GM12892 (cell line): ENCODE measurements around the gene SLC9A3.

Experiments
- DNase-seq: peaks from one replicate; pipeline ENCODE4 v3.0.0; 2011; ENCODE audit not compliant: insufficient read length
- FAIRE-seq: peaks from 2 replicates; lab custom pipeline; 2011; peaks lifted over from hg19 to GRCh38; lab: Jason Lieb, UNC
- POLR2A ChIP-seq: IDR thresholded peaks from 2 replicates; pipeline ENCODE4 v1.6.1; 2011; ENCODE audit warnings: low read depth, low read length, control low read depth
- POLR2AphosphoS5 ChIP-seq: IDR thresholded peaks from 2 replicates; pipeline ENCODE4 v1.6.1; 2011; ENCODE audit warnings: low read depth, low read length, control low read depth
- TAF1 ChIP-seq: IDR thresholded peaks from 2 replicates; pipeline ENCODE4 v1.6.1; 2011; ENCODE audit warnings: low read depth, mild to moderate bottlenecking, control low read depth, low read length, borderline replicate concordance

Gene SLC9A3

DNA sequence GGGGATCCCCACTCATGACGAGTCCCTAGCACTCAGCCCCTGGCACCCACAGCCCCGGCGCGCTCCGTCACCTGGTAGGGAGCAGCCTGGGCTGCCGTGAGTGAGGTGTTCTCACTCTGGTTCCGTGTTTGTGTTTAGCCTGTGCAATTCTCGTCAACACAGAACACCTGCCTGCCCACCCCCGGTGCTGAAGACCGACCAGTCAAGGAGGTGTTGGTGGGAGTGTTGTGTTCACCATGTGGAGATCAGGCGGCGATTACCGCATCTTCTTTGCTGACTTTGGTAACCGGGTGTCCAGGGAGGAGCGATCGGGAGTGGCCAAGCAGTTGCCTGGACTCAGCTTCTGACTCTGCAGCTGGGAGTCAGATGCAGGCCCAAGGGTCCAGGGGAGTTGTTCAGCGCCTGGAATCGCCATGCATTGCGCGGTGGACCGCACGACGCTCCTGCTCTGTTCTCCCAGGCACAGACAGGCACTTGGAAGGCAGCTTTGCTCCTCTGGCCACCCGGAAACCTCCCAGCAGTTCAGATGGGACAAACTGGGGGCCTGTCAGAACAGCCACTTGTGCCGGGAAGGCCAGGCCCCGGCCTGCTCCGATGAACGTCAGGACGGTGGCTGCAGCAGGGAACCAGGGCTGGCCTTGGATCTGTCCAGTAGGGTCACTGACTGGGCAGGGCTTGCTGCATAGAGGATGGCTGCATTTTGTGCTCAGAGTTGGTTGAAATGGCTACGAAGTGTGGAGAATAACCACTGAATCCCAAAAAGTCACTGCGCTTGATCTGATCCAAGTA, 53.1 kb downstream of the SLC9A3 start:
- DNase-seq, result no peak
- FAIRE-seq, result no peak
- no peak for TF ChIP-seq TAF1
- TF ChIP-seq POLR2AphosphoS5, result no peak; the same call in 1 of the 2 replicates
- TF ChIP-seq POLR2A, result peak; percentile 39; the same call in 1 of the 2 replicates

DNA sequence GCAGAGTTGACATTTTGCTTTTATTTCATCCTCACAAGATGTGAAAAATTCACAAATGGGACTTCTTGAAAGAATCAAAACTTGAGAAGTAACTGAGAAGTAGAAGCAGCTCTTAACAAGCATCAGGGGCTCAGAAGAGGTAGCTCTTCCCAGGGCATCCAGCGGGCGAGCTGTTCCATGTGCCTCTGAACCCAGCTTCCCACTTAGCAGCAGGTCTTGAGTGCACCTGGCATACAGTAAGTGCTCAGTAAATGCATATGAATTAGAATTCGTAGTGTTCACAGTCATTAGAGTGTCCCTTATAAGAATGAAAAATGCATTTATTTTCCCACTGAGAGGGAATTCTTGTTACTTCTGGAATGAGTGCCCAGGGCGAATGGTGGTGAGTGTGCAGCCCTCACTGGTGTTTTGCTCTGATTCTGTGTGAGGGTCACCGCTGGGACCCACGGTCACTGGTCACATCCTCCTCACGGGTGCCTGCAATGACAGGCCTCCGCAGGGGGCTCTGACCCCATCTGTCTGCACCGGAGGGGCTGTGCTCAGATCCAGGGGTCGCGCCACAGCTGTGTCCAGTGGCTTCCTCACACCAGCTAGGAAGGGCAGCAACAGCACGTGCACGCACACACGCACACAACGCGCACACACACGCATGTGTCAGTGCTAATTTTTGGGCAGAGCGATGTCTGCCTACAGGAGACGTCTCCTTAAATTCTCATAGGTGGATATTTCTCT, 54.3 kb downstream of the SLC9A3 start:
- TF ChIP-seq TAF1, result no peak
- peak; percentile 40 for TF ChIP-seq POLR2AphosphoS5

DNA sequence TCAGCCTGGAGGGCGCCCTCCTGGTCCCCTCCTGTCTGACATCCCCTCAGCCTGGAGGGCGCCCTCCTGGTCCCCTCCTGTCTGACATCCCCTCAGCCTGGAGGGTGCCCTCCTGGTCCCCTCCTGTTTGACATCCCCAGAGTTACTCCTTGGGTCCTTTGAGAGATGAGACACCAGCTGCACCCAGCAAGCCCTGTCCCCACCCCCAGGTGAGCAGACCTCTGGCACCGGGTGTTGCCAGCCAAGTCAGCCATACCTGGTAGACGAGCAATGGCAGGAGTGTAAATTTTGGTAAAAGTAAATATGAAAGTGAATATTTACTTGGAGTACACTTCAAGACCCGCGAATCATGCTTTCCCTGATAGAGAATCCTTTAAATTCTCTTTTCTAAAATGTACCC, 55.8 kb downstream of the SLC9A3 start:
- TF ChIP-seq POLR2A (no peak), POLR2AphosphoS5 (no peak)
- FAIRE-seq (no peak), DNase-seq (no peak)

More for the DNA sequence above, 54.3 kb downstream of the SLC9A3 start:
- FAIRE-seq (no peak), DNase-seq (no peak)

DNA sequence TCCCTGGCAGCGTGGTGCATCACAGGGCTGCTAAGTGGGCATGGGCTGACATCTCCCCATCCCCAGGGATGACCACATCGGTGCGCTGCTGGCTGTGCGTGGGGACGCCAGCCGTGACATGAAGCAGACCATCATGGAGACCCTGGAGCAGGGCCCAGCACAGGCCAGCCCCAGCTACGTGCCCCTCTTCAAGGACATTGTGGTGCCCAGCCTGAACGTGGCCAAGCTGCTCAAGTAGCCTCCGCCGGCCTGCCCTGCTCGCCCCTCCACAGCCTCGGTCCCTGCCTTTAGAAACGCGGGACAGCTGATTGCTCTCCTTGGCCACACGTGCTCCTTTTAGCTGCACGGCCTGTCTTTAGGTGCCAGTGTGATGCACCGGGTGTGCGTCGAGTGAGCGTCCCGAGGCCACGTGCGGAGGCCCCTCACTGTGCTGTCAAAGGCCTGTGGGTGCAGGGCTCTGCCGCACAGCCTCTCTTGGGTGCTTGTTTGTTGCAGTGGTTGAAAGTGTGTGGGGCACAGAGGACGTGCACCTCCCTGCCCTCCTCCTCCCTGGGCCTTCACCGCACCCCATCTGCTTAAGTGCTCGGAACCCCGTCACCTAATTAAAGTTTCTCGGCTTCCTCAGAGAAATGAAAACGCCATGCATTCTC, 57.5 kb downstream of the SLC9A3 start:
- DNase-seq, result no peak
- no peak for TF ChIP-seq TAF1
- no peak for FAIRE-seq

DNA sequence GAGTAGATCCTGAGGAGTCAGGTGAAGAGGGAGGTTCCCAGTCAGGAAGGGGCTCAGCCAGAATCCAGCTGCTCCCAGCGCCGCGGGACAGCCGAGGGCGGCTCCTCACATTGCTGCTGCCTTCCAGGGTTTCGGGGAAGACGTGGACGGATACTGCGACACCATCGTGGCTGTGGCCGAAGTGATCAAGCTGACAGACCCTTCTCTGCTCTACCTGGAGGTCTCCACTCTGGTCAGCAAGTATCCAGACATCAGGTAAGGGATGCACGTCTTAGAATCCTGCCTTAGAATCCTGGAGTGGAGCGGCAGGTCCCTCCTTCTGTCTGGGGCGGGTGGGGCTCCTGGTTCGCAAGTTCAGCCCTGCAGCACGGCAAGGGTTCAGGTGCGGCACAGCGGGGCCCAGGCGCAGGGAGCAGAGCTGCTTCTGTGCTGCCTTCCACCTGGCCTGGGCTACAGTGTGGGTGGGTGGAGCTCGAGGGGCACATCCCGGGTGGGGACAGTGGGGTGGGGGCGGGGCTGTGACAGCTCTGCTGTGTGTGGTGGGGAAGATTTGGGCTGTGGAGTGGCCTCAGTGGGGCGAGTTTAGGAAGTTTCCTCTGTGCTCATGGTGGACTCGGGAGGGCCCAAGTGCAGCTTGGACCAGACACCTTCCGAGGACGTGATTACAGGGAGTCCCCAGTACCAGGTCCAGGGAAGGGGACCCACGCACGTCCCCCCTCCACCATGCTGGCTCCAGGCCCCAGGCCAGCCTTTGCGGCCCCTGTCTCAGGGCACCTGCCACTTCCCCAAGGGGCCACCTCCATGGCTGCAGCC, 58.5 kb downstream of the SLC9A3 start:
- no peak for DNase-seq
- FAIRE-seq, result no peak
- TF ChIP-seq POLR2AphosphoS5 (no peak), POLR2A (no peak; the same call in 1 of the 2 replicates), TAF1 (no peak)

- FAIRE-seq, result no peak
- TF ChIP-seq POLR2AphosphoS5 (0 out of 2 replicates have a peak, but pooled peaks have one; percentile 40), TAF1 (no peak)
- no peak for DNase-seq
Observed at GRCh38 chr5:464843-465590, 59.2 kb downstream of the SLC9A3 start.

GRCh38 chr5:464446-464842, 59.8 kb downstream of the SLC9A3 start:
- TF ChIP-seq POLR2AphosphoS5, result no peak
- no peak for TF ChIP-seq POLR2A
- DNase-seq (no peak), FAIRE-seq (no peak)

GRCh38 chr5:463952-464351, 60.3 kb downstream of the SLC9A3 start:
- TF ChIP-seq POLR2AphosphoS5, result 0 out of 2 replicates have a peak, but pooled peaks have one; percentile 38
- TF ChIP-seq TAF1, result no peak
- no peak for TF ChIP-seq POLR2A
- FAIRE-seq, result peak; percentile 84
- DNase-seq, result no peak

DNA sequence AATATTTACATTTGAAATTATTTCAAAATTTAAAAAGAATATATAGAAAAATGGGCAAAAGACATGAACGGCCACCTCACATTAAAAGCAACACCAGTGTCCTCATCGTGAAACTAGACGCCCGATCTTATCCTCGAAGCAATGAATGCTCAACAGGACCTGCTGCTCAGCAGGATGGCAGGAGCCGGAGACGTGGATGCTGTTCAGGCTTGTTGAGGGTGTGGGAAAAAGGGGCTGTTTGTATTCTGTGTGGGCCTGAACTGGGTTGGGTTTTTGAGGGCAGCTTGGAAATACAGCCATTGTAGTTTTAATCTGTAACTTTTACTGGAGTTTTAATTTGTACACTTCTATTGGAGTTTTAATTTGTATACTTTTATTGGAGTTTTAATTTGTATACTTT, 60.9 kb downstream of the SLC9A3 start:
- no peak for DNase-seq
- TF ChIP-seq POLR2AphosphoS5 (no peak), TAF1 (no peak)
- no peak for FAIRE-seq

- no peak for TF ChIP-seq POLR2A
- TF ChIP-seq POLR2AphosphoS5, result no peak
- FAIRE-seq (no peak), DNase-seq (no peak)
Observed at GRCh38 chr5:462051-462481, 62.2 kb downstream of the SLC9A3 start.

- FAIRE-seq, result no peak
- TF ChIP-seq POLR2A (no peak), POLR2AphosphoS5 (no peak), TAF1 (no peak)
- no peak for DNase-seq
Observed at GRCh38 chr5:460273-460625, 64.0 kb downstream of the SLC9A3 start.
